Keratinocyte (primary cell): ENCODE data around the gene RPL27A. TPM values are rescaled to one million over a fixed set of nuclear protein-coding genes. Genes with fewer than 3 reads are reported as not detected.
A peak's percentile ranks its signal among the peaks of the same experiment; 100 is the strongest.

ENCODE experiments used
- DNase-seq: peaks from one replicate; pipeline ENCODE4 v3.0.0-alpha.2; 2011; ENCODE audit warnings: low read depth, missing footprints, low spot score
- FAIRE-seq: peaks from 2 replicates; lab custom pipeline; 2011; peaks lifted over from hg19 to GRCh38; lab: Jason Lieb, UNC
- H2AFZ ChIP-seq: 2 replicates; pipeline ENCODE4 v1.6.0; 2012; ENCODE audit warnings: low read length, control low read depth, inconsistent platforms; ENCODE audit not compliant: control insufficient read depth
- H3K27ac ChIP-seq: 2 replicates; pipeline ENCODE4 v1.5.1; 2011; ENCODE audit warnings: low read length; ENCODE audit not compliant: control insufficient read depth, insufficient read depth
- H3K27me3 ChIP-seq: 3 replicates; pipeline ENCODE4 v1.6.0; 2011; ENCODE audit warnings: low read length; ENCODE audit not compliant: control insufficient read depth, insufficient read depth; ENCODE audit errors: extremely low read depth
- H3K36me3 ChIP-seq, 2 experiments: 2 replicates in 1 of 2; 3 replicates in 1 of 2; pipeline ENCODE4 v1.5.1; 2011; ENCODE audit warnings: low read length in 2 of 2, mild to moderate bottlenecking in 1 of 2; ENCODE audit not compliant: control insufficient read depth in 2 of 2, insufficient read depth in 2 of 2; ENCODE audit errors: extremely low read depth in 1 of 2
- H3K4me1 ChIP-seq: 3 replicates; pipeline ENCODE4 v1.5.1; 2011; ENCODE audit warnings: low read length; ENCODE audit not compliant: control insufficient read depth, insufficient read depth; ENCODE audit errors: extremely low read depth
- H3K4me2 ChIP-seq: 3 replicates; pipeline ENCODE4 v1.6.0; 2011; ENCODE audit warnings: low read depth, low read length; ENCODE audit not compliant: control insufficient read depth, insufficient read depth; ENCODE audit errors: extremely low read depth
- H3K4me3 ChIP-seq, 3 experiments: fragments of 200-600 bp in 1 of 3; sonication (generic) in 1 of 3; 2 replicates in 2 of 3; 3 replicates in 1 of 3; pipeline ENCODE4 v1.5.1; 2011 to 2016; ENCODE audit warnings: low read length in 3 of 3, mild to moderate bottlenecking in 3 of 3, control low read depth in 2 of 3, inconsistent platforms in 1 of 3, low read depth in 1 of 3, mixed read lengths in 1 of 3, mixed run types in 1 of 3, moderate library complexity in 1 of 3; ENCODE audit not compliant: control insufficient read depth in 2 of 3, insufficient read depth in 2 of 3; ENCODE audit errors: extremely low read depth in 1 of 3
- H3K79me2 ChIP-seq: 2 replicates; pipeline ENCODE4 v1.6.0; 2012; ENCODE audit warnings: low read length; ENCODE audit not compliant: control insufficient read depth, insufficient read depth
- H3K9ac ChIP-seq: 3 replicates; pipeline ENCODE4 v1.6.0; 2011; ENCODE audit warnings: low read length; ENCODE audit not compliant: control insufficient read depth, insufficient read depth; ENCODE audit errors: extremely low read depth
- H3K9me1 ChIP-seq: 3 replicates; pipeline ENCODE4 v1.6.0; 2011; ENCODE audit warnings: low read length; ENCODE audit not compliant: control insufficient read depth, insufficient read depth; ENCODE audit errors: extremely low read depth
- H3K9me3 ChIP-seq: 2 replicates; pipeline ENCODE4 v1.5.1; 2012; ENCODE audit warnings: low read depth, low read length; ENCODE audit not compliant: control insufficient read depth
- H4K20me1 ChIP-seq: 3 replicates; pipeline ENCODE4 v1.6.0; 2011; ENCODE audit warnings: low read length; ENCODE audit not compliant: control insufficient read depth, insufficient read depth; ENCODE audit errors: extremely low read depth
- EZH2 ChIP-seq: IDR thresholded peaks from one replicate; pipeline ENCODE4 v1.6.1; 2012; ENCODE audit warnings: inconsistent platforms, mild to moderate bottlenecking, low read length, moderate library complexity
- dilution Hi-C: fragments of 300-500 bp; cut with MboI; formaldehyde crosslinking; loops from one replicate; pipeline ENCODE4 v1.7.0; 2020; ENCODE audit warnings: low sequenced_read_pairs; ENCODE audit not compliant: extremely low pct_ligation_motif_present
- polyA plus RNA-seq, 5 experiments: library from polyadenylated mRNA; depleted of rRNA in 3 of 5; stranded (reverse) in 3 of 5; stranded (forward) in 1 of 5; unstranded in 1 of 5; fragments of >200 nt; gene quantifications; 1 replicate in 1 of 5; 2 replicates in 3 of 5; 3 replicates in 1 of 5; pipeline versions ENCODE4 v1.2.1 to v1.2.3, GENCODE V29; 2011 to 2012; ENCODE audit warnings: missing spikeins in 2 of 5, low read depth in 1 of 5, low replicate concordance in 1 of 5
- TF ChIP-seq, protein P1 (sequence below), 3 experiments: IDR thresholded peaks in 1 of 3; conservative IDR thresholded peaks in 1 of 3; optimal IDR thresholded peaks in 1 of 3; 2 replicates in 2 of 3; 3 replicates in 1 of 3; pipeline versions ENCODE3 to v1.5.1; 2011; ENCODE audit warnings: low read length in 3 of 3, mild to moderate bottlenecking in 3 of 3, moderate library complexity in 2 of 3, control low read depth in 1 of 3, inconsistent platforms in 1 of 3; ENCODE audit not compliant: insufficient read depth in 2 of 3; ENCODE audit errors: extremely low read depth in 1 of 3

Gene RPL27A
- polyA plus RNA-seq, 1 donor (not counting 4 experiments of a cell fraction or from before 2014, with no cell fraction given), result 1,483 TPM

DNA sequence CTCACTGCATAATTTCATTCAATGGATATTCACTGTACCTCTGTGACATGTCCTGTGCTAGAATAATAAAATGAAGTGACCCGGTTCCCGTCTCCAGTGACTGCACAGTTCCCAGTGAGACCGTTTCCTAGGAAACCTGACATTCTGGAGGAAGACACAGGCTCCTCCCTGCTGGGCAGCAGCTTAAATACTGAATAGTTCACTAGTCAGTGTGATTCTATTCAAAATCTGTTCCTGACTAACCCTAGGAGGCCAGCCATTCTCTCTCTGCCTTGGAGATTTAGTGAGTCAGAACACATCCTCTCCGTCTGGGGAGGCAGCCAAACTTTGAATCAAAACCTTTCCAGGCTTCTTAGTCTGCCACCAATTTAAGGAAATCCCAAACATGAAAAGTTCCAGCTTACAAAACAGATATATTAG lies 11.4 kb upstream of the RPL27A start:
- dilution Hi-C loops, result no loop called here
- peaks cover 0 to 8% of the 10 kb centered on the region in 2 experiments for H3K36me3 ChIP-seq
- H3K9me3 ChIP-seq, result no peaks in the 10 kb centered on the region
- no peak for DNase-seq
- peak overlapping the region; percentile 49 for H3K9ac ChIP-seq
- no peaks in the 10 kb centered on the region for H3K9me1 ChIP-seq
- peaks cover 21% of the 10 kb centered on the region for H3K4me1 ChIP-seq
- no peaks in the 10 kb centered on the region for H4K20me1 ChIP-seq
- H2AFZ ChIP-seq, result peak overlapping the region; percentile 52
- TF ChIP-seq, protein P1, sequence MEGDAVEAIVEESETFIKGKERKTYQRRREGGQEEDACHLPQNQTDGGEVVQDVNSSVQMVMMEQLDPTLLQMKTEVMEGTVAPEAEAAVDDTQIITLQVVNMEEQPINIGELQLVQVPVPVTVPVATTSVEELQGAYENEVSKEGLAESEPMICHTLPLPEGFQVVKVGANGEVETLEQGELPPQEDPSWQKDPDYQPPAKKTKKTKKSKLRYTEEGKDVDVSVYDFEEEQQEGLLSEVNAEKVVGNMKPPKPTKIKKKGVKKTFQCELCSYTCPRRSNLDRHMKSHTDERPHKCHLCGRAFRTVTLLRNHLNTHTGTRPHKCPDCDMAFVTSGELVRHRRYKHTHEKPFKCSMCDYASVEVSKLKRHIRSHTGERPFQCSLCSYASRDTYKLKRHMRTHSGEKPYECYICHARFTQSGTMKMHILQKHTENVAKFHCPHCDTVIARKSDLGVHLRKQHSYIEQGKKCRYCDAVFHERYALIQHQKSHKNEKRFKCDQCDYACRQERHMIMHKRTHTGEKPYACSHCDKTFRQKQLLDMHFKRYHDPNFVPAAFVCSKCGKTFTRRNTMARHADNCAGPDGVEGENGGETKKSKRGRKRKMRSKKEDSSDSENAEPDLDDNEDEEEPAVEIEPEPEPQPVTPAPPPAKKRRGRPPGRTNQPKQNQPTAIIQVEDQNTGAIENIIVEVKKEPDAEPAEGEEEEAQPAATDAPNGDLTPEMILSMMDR (optimal IDR thresholded peaks at IDR 0.05 in 1 of 3, IDR thresholded peaks at IDR 0.05 in 1 of 3, conservative IDR thresholded peaks at IDR 0.05 in 1 of 3; ENCODE audit: extremely low read depth in 1 of 3, insufficient read depth in 2 of 3, low read length in 3 of 3), result no peak
- no peak for TF ChIP-seq EZH2
- H3K27ac ChIP-seq, result peak overlapping the region; percentile 64
- H3K79me2 ChIP-seq, result no peaks in the 10 kb centered on the region
- peak overlapping the region; percentile 55 for H3K4me2 ChIP-seq
- peak; percentile 92 for FAIRE-seq
- H3K27me3 ChIP-seq, result no peaks in the 10 kb centered on the region
- H3K4me3 ChIP-seq, result no peak overlapping the region

DNA sequence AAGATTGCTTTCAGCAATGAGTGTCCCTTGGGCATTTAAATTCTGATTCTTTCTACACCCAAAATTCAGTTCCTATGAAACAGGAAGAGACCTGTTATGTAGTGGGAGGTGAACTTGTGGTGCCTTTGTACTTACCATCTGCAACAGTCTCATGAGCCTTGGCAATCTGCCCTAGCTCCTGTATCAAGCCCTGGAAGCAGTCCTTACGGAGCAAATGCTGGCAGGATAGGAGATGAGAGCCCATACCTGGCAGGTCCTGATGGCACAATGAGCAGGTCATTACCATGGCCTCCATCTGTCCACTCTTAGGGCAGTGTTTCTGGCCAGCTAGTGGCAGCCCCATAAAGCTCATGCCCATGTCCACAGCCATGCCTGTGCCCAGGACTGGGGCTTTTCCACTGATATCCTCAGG lies 10.9 kb upstream of the RPL27A start:
- Histone ChIP-seq H3K4me1 (peaks cover 21% of the 10 kb centered on the region), H3K4me3 (no peak overlapping the region), H2AFZ (peak overlapping the region; percentile 52), H3K4me2 (peak overlapping the region; percentile 55), H3K9ac (peak overlapping the region; percentile 49), H3K79me2 (no peaks in the 10 kb centered on the region), H3K27me3 (no peaks in the 10 kb centered on the region), H3K9me3 (no peaks in the 10 kb centered on the region), H4K20me1 (no peaks in the 10 kb centered on the region), H3K36me3 (peaks cover 4 to 8% of the 10 kb centered on the region in 2 experiments), H3K27ac (peak overlapping the region; percentile 64), H3K9me1 (no peaks in the 10 kb centered on the region)
- no peak for FAIRE-seq
- no peak for TF ChIP-seq EZH2
- TF ChIP-seq, protein P1 (optimal IDR thresholded peaks at IDR 0.05 in 1 of 3, IDR thresholded peaks at IDR 0.05 in 1 of 3, conservative IDR thresholded peaks at IDR 0.05 in 1 of 3; ENCODE audit: extremely low read depth in 1 of 3, insufficient read depth in 2 of 3, low read length in 3 of 3), result no peak
- dilution Hi-C loops, result no loop called here
- no peak for DNase-seq
